Astrocyte of the spinal cord (primary cell): ENCODE results near the gene DPM2.

Experiments
- DNase-seq: peaks from one replicate; pipeline ENCODE4 v3.0.0; 2011; ENCODE audit warnings: low read depth, low spot score
- H3K4me3 ChIP-seq: 2 replicates; pipeline ENCODE4 v1.5.1; 2011; ENCODE audit warnings: low read depth, mild to moderate bottlenecking, low read length, moderate library complexity
- in situ Hi-C: cut with HindIII; loops from 2 replicates; pipeline ENCODE4 v1.10.0; 2017; ENCODE audit warnings: low sequenced_read_pairs
- TF ChIP-seq, protein P1 (sequence below): IDR thresholded peaks from 2 replicates; pipeline ENCODE4 v1.5.1; 2012; ENCODE audit warnings: low read depth, mild to moderate bottlenecking, low read length, inconsistent platforms

Gene DPM2

DNA sequence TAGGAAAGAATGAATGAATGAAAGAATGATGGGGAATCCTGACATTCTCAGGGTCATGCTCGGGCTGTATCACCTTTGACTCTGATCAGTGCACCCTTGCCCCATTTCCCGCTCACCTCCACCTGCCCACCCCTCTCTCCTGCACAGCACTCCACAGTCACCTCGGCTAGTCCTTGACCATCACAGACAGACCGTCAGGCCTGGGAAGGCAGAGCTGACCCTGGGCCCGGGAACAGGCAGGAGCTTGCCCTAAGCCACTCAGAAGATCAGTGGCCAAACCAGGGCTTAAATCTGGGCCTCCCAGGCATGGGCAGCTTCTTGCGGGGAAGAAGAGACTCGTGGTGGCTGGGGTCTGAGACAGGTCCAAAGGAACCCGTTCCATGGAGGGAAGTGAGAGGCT, 41.8 kb downstream of the DPM2 start:
- no peak overlapping the region for H3K4me3 ChIP-seq
- TF ChIP-seq, protein P1, sequence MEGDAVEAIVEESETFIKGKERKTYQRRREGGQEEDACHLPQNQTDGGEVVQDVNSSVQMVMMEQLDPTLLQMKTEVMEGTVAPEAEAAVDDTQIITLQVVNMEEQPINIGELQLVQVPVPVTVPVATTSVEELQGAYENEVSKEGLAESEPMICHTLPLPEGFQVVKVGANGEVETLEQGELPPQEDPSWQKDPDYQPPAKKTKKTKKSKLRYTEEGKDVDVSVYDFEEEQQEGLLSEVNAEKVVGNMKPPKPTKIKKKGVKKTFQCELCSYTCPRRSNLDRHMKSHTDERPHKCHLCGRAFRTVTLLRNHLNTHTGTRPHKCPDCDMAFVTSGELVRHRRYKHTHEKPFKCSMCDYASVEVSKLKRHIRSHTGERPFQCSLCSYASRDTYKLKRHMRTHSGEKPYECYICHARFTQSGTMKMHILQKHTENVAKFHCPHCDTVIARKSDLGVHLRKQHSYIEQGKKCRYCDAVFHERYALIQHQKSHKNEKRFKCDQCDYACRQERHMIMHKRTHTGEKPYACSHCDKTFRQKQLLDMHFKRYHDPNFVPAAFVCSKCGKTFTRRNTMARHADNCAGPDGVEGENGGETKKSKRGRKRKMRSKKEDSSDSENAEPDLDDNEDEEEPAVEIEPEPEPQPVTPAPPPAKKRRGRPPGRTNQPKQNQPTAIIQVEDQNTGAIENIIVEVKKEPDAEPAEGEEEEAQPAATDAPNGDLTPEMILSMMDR: no peak
- in situ Hi-C loops: no loop called here
- no peak for DNase-seq

DNA sequence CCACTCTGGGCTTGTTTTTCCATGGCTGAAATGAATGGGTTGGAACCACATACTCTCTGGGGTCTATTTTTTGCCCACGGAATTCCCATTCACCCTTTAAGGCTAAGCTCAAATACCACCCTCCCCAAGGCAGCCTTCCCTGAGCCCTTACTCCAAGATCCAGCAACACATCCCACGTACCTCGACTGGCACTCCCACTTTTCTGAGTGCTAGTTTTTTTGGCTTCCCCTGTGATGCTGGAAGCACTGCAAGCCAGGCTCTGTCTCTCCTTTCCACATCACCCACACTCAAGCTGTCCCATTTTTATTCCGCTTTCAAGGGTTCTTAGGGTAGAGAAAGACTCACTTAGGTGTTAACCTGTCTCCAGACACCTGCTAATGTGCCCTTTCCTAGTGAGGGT, 44.3 kb downstream of the DPM2 start:
- TF ChIP-seq, protein P1: no peak
- no peak overlapping the region for H3K4me3 ChIP-seq
- in situ Hi-C loops: no loop called here
- no peak for DNase-seq

DNA sequence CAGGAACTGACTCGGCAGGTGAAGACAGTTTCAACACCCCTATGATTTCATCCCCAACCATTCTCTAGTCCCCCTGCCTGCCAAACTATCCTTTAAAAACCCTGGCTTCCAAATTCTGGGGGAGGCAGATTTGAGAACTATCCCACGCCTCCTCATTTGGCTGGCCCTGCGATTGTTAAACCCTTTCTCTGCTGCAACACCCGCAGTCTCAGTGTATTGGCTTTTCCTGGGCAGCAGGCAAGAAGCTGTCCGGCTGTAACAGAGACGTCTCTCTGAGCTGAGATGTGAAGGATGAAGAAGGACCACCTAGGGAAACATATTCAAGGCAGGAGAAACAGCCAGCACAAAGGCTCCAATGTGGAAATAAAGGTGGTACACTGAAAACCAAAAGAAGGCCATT, 44.8 kb downstream of the DPM2 start:
- in situ Hi-C loops: no loop called here
- DNase-seq: no peak
- no peak overlapping the region for H3K4me3 ChIP-seq
- TF ChIP-seq, protein P1: no peak

DNA sequence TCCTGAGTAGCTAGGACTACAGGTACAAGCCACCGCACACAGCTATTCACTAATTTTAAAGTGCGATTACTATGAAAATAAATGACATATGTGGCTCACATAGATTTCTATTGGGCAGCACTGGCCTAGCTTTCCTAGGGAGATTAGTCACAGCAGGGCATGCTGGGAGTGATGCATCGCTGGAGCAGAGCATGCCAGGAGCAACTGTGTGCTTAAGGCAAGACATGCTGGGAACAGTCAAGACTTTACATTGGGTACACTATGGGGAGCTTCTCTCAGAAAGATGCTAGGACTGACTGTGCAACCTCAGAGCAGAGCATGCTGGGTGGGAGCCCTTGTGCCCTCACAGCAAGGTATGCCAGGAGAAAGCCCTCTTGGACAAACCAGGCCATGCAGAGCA, 47.6 kb downstream of the DPM2 start:
- TF ChIP-seq, protein P1: no peak
- no peak overlapping the region for H3K4me3 ChIP-seq
- in situ Hi-C loops: no loop called here
- no peak for DNase-seq

DNA sequence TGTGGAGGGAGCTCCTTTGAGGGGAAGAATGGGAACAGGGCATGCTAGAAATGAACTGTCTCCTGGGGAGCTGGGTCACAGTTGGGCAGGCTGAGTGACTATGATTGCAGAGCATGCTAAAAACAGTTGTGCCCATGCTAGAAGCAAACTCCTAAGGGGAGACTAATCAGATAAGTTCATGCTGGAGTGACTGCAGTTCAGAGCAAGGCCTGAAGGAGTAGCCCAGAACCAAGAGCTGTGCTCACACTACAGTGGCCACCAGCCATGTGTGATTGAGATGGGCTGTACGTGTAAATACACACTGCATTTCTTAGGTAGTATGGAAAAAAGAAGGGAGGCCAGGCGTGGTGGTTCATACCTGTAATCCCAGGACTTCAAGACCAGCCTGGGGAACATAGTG, 49.9 kb downstream of the DPM2 start:
- in situ Hi-C loops: no loop called here
- H3K4me3 ChIP-seq: no peak overlapping the region

DNA sequence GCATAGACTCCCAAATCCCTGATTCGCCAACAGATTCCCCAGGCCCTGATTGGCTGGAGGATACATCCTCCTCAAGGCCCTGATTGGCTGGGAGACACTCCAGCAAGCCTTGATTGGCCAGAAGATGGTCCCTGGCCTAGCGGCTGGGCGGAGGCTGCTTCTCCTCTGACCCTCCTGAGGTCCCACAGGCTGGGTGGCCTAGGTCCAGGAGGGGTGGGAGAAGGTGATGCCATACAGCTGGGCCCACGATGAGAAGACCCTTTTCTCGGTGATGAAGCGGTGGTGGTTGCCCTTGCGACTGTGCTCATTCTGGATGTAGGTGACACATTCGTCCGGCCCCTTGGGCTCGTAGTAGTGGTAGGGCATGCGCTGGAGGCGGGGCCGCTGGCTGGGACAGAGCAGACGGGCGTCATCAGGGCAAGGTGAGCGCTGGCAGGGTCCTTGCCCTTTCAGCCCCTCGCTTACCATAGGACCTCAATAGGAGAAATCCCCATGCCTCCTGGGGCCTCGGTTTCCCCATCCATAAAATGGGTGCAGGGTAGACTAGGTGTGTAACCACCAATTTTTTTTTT, 51.2 kb downstream of the DPM2 start:
- in situ Hi-C loops: no loop called here
- TF ChIP-seq, protein P1: no peak
- H3K4me3 ChIP-seq: no peak overlapping the region
- DNase-seq: no peak

More for the DNA sequence above, 49.9 kb downstream of the DPM2 start:
- no peak for DNase-seq
- TF ChIP-seq, protein P1: peak; percentile 15
